HG03060 (cell line): Measurements from ENCODE around the gene NCLN.
"Not testable (repeated sequence)": the region's sequence is repeated elsewhere in the genome, so short reads cannot be mapped to it uniquely, and the experiment has no call there.

ENCODE experiments used
- ATAC-seq: cut with Tn5 transposase; IDR thresholded peaks from one replicate; pipeline ENCODE4 v1.9.1; 2021; ENCODE audit warnings: low read depth, moderate number of reproducible peaks; ENCODE audit not compliant: unreplicated experiment

The NCLN gene

GRCh38 chr19:3221576-3221975 is 35.8 kb downstream of the NCLN start:
- not testable (repeated sequence) for ATAC-seq

DNA sequence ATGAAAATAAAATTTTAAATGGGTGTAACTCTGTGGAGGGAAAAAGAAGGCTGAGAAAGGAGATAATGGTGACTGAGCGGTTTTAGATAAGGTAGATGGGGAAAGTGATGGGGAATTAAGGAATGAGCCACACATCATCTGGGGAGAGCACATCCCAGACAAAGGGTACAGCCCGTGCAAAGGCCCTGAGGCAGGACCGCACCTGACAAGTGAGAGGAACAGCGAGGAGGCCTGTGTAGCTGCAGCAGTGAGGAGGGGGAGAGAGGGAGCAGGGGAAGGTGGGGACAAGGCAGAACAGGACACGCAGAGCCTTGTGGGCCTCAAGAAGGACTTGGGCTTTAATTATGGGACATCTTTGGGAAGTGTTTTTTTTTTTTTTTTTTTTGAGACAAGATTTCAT is 37.0 kb downstream of the NCLN start:
- no peak for ATAC-seq

DNA sequence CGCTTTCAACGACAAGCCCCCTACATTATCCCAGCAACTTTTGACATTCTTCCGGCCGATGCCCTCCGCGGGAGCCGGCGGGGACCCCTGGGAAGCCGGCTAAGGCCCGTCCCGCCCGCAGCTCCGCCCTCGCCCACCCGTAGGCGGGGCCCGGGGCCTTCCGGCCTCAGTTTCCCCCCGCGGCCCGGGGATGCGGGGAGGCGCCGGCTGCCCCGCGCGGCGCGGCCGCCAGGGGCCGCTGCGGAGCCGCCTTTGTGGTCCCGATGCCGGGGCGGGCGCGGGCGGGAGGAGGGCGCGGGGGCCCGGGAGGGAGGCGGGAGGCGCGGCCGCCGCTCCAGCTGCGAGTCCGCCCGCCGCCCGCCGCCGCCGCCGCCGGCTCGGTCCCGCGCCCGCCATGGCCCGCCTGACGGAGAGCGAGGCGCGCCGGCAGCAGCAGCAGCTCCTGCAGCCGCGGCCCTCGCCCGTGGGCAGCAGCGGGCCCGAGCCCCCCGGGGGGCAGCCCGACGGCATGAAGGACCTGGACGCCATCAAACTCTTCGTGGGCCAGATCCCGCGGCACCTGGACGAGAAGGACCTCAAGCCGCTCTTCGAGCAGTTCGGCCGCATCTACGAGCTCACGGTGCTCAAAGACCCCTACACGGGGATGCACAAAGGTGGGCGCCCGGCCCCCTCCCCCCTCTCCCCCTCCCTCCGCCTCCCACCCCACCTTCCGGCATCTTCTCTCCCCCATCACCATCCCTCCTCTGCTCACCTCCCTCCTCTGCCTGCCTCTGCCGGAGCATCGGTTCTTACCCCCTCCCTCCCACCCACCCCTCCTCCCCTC is 38.8 kb downstream of the NCLN start, which contains the start of gene CELF5:
Gene CELF5 (plus strand): TSS at position 316 of the 823 bp plus-strand sequence. CDS start 79 bp downstream, at position 395.
- ATAC-seq, result no peak

DNA sequence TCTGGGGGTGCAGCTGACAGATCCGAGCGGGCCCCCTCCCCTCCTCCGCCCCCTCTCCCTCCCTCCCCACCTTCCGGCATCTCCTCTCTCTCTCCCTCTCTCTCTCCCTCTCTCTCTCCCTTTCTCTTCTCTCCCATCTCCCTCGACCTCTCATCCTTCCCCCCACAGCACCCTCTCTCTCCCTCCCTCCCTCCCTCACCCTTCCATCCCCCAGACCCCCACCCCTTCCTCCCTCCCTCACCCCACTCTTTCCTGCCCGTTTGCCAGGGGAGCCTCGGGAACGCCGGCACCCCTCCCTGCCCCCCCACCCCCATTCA is 39.4 kb downstream of the NCLN start:
- ATAC-seq, result no peak

DNA sequence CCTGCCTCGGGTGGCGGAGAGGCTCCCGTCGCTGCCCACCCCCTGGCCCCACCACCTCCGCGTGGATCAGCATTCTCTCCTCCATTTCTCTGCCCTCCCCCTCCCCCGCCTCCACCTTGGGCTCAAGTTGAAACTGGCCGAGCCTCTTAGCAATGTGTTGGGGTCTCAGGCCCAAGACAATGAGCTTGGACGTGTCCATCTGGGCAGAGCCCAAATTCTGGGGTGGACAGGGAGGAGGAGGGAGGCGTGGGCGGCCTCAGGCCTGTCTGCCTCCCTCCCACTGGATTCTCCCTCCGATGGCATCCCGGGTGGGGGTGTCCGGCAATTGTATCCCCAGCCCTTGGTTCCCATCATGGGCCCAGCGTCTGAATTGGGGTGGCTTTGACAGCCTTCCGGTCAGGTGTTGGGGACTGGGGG is 40.0 kb downstream of the NCLN start:
- ATAC-seq, result no peak

DNA sequence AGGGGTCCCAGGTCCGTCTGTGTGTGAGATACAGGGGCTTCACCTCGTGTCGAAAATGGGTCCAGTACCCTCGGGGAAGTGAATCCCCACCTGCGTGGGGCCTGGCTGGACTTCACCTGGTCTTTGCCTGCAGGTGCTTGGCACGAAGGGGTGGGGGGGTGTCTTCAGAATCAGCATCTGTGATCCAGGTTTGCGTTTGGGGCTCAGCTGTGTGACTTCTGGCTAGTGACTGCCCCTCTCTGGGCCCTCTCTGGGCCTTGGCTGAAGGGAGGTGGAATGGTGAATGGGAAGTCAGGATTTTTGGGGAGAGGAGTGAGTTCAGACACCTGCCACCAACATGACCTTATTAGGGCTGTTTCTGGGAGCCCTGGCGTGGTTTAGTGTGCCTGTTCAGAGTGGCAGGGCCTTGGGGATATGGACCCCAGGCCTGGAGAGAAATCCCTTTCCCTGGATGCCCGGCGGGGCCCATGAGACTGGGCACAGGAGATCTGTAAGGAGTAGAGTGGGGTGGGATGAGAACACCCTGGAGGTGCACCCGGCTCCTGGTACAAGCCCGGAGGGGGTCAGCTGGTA is 41.4 kb downstream of the NCLN start:
- no peak for ATAC-seq

GRCh38 chr19:3229346-3229743 is 43.6 kb downstream of the NCLN start:
- no peak for ATAC-seq

- no peak for ATAC-seq
Measured at GRCh38 chr19:3229888-3230496, 44.3 kb downstream of the NCLN start.

DNA sequence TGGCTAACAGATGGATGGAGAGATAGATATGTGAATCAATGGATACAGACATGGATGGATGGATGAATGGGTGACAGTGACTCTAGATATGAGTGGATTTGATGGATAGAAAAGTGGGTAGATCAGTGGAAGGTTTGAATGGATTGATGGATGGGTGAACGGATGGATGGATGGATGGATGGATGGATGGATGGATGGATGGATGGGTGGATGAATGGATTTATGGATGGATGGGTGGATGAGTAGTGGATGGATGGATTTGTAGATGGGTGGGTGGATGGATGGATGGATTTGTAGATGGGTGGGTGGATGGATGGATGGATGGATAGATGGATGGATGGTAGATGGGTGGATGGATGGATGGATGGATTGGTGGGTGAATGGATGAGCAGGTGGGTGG is 45.6 kb downstream of the NCLN start:
- ATAC-seq, result no peak

- ATAC-seq, result no peak
Measured at GRCh38 chr19:3233116-3233515, 47.4 kb downstream of the NCLN start.

- ATAC-seq, result no peak
Measured at GRCh38 chr19:3233831-3234230, 48.1 kb downstream of the NCLN start.

GRCh38 chr19:3234800-3235199 is 49.1 kb downstream of the NCLN start:
- no peak for ATAC-seq

DNA sequence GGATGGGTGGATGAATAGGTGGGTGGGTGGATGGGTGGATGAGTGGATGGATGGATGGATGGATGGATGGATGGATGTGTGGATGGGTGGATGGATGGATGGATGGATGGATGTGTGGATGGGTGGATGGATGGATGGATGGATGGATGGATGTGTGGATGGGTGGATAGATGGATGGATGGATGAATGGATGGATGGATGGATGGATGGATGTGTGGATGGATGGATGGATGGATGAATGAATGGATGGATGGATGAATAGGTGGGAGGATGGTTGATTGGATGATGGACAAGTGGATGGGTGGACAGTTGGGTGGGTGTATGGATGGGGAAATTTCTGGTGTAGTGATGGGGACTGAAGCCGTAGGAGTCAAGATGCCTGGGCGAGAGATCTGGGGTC is 49.9 kb downstream of the NCLN start:
- not testable (repeated sequence) for ATAC-seq

- ATAC-seq, result no peak
Measured at GRCh38 chr19:3236272-3236671, 50.5 kb downstream of the NCLN start.

- ATAC-seq, result no peak
Measured at GRCh38 chr19:3238066-3238561, 52.4 kb downstream of the NCLN start.

DNA sequence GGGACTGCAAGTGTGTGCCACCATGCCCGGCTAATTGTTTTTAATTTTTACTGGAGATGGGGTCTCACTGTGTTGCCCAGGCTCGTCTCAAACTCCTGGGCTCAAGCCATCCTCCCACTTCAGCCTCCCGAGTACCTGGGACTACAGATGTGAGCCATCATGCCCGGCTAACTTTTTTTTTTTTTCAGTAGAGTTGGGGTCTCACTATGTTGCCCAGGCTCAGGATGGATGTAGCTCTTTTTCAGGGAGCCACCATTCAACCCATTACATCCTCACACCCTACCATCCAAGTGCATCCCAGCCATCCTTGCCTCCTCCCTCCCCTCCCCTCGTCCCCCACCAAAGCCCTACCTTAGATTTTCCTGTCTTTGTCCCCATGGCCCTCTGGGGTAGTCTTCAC is 53.6 kb downstream of the NCLN start:
- ATAC-seq, result no peak

- ATAC-seq, result no peak
Measured at GRCh38 chr19:3243819-3244700, 58.3 kb downstream of the NCLN start.

DNA sequence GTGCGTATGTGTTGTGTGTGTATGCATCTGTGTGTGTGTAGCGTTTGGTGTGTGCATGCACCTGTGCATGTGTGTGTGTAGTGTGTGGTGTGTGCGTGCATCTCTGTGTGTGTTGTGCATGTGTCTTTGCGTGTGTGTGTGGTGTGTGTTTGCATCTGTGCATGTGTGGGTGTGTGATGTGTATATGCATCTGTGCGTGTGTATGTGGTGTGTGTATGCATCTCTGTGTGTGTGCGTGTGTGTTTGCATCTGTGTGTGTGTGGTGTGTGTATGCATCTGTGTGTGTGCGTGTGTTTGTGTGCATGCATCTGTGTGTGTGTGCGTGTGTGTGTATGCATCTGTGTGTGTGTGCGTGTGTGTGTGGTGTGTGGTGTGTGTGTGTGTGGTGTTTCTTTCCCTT is 59.3 kb downstream of the NCLN start:
- ATAC-seq, result no peak

DNA sequence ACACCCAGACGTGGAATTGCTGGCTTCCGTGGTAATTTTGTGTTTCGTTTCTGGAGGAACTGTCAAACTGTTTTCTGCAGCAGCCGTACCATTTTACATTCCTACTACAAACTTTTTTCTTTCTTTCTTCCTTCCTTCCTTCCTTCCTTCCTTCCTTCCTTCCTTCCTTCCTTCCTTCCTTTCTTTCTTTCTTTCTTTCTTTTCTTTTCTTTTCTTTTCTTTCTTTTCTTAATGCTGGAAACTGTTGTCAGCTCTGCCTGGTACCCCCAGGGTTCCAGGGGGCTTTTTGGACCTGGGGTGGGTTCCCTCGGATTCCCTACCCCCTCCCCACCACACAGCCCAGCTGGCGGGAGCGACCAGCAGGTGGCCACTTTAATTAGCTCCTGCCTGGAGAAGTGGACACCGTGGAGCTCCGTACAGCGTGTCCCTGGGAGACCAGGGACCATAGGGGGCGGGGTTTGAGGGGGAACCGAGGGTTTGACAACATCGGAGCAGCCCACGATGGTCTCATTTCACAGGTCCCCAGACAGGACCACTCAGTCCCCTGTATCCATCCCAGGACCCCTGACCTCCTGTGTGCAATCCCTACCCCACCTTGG is 63.1 kb downstream of the NCLN start:
- ATAC-seq, result no peak

DNA sequence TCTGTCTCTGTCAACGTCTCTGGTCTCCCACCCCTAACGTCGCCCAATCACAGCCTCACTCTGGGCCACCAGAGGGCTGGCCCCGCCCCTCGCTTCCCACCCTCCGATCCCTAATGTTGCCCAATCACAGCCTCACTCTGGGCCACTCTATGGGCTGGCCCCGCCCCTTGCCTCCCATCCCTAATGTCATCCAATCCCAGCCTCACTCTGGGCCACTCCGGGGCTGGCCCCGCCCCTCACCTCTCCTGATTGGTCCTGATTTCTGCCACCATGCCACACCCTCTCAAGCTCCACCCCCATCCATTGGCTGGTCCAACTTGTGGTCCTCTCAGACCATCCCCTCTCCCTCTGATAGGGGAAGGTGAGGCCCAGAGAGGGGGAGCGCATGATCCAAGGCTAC is 63.7 kb downstream of the NCLN start:
- ATAC-seq, result no peak
